NAMALWA (cell line): ENCODE results near the gene GNB5.
"Not testable (repeated sequence)": the region's sequence is repeated elsewhere in the genome, so short reads cannot be mapped to it uniquely, and the experiment has no call there.

ENCODE experiments used
- DNase-seq: peaks from one replicate; pipeline ENCODE4 v3.0.0-alpha.2; 2015; ENCODE audit warnings: low spot score

GNB5 gene

GRCh38 chr15:52165494-52166131 is 25.6 kb downstream of the GNB5 start:
- not testable (repeated sequence) for DNase-seq

- DNase-seq: peak; percentile 63
Observed at GRCh38 chr15:52164631-52165265, 26.4 kb downstream of the GNB5 start.

GRCh38 chr15:52163321-52164190 is 27.6 kb downstream of the GNB5 start:
- peak; percentile 44 for DNase-seq

GRCh38 chr15:52162876-52163275 is 28.3 kb downstream of the GNB5 start:
- no peak for DNase-seq

GRCh38 chr15:52162260-52162659 is 28.9 kb downstream of the GNB5 start:
- no peak for DNase-seq

GRCh38 chr15:52161406-52161966 is 29.7 kb downstream of the GNB5 start:
- no peak for DNase-seq

GRCh38 chr15:52159645-52160044 is 31.5 kb downstream of the GNB5 start:
- DNase-seq: no peak

- no peak for DNase-seq
Observed at GRCh38 chr15:52158084-52158765, 33.0 kb downstream of the GNB5 start.

- DNase-seq: no peak
Observed at GRCh38 chr15:52155878-52156277, 35.3 kb downstream of the GNB5 start.

- no peak for DNase-seq
Observed at GRCh38 chr15:52154896-52155865, 36.0 kb downstream of the GNB5 start.

GRCh38 chr15:52153900-52154895 is 37.0 kb downstream of the GNB5 start:
- DNase-seq: no peak

- no peak for DNase-seq
Observed at GRCh38 chr15:52151353-52151752, 39.8 kb downstream of the GNB5 start.

- peak; percentile 35 for DNase-seq
Observed at GRCh38 chr15:52150871-52151270, 40.3 kb downstream of the GNB5 start.

GRCh38 chr15:52150043-52150825 is 41.0 kb downstream of the GNB5 start:
- no peak for DNase-seq

- no peak for DNase-seq
Observed at GRCh38 chr15:52148403-52148802, 42.8 kb downstream of the GNB5 start.

- no peak for DNase-seq
Observed at GRCh38 chr15:52146776-52147175, 44.4 kb downstream of the GNB5 start.

GRCh38 chr15:52146261-52146660 is 44.9 kb downstream of the GNB5 start:
- no peak for DNase-seq

- no peak for DNase-seq
Observed at GRCh38 chr15:52144656-52145178, 46.5 kb downstream of the GNB5 start.

- no peak for DNase-seq
Observed at GRCh38 chr15:52143873-52144272, 47.3 kb downstream of the GNB5 start.
